Activated CD4-positive, alpha-beta T cell treated with anti-CD3 and anti-CD28 coated beads, Interleukin-2, amount 50 U/mL, for 1 hour (primary cell): ENCODE data around the gene TMEM52.
"Not testable (repeated sequence)": the region's sequence is repeated elsewhere in the genome, so short reads cannot be mapped to it uniquely, and the experiment has no call there.

Experiments
- DNase-seq: peaks from one replicate; pipeline ENCODE4 v3.0.0-alpha.2; 2020

Gene TMEM52

GRCh38 chr1:1945782-1946393, 26.8 kb upstream of the TMEM52 start:
- DNase-seq: no peak

GRCh38 chr1:1943834-1944570, 24.9 kb upstream of the TMEM52 start:
- peak; percentile 58 for DNase-seq

DNA sequence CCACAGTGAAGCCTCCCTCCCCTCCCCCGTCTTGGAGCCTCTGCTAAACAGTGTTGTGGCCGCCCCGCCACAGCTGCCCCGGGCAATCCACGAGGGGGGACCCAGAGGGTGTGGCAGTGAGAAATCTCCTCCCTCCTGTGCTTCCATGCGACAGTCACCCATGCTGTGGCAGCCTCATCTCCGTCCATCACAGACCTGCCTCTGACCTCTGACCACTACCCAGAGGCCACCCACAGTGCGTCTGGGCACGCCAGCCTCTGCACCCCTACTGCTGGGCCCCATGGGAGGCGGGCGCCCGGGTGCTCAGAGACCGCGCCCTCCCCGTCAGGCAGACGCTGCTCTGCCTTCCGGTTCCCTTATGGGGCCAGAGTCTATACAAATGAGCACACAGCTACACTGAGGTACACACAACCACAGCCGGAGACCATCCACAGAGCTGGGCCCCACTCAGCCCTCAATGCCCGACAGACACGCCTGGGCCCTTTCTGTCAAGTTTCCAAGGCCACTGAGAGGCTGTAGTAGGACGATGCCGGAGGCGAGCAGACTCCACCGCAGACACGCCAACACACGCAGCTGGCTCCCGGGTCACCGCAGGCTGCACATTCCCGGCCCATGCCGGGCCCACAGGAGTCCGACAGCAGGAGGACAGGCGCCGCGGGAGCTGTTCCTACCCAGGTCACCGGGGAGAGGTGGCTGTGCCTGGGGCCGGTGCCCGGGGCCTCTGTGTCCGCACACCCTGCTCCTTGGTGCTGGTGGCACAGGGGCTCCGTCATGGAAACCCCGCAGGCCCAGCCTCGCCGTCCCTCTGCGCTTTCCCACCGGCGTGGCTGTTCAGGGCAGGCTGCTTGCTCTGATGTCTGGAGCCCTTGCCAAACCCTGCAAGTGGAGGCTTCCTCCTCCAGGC, 23.9 kb upstream of the TMEM52 start:
- DNase-seq: no peak

DNA sequence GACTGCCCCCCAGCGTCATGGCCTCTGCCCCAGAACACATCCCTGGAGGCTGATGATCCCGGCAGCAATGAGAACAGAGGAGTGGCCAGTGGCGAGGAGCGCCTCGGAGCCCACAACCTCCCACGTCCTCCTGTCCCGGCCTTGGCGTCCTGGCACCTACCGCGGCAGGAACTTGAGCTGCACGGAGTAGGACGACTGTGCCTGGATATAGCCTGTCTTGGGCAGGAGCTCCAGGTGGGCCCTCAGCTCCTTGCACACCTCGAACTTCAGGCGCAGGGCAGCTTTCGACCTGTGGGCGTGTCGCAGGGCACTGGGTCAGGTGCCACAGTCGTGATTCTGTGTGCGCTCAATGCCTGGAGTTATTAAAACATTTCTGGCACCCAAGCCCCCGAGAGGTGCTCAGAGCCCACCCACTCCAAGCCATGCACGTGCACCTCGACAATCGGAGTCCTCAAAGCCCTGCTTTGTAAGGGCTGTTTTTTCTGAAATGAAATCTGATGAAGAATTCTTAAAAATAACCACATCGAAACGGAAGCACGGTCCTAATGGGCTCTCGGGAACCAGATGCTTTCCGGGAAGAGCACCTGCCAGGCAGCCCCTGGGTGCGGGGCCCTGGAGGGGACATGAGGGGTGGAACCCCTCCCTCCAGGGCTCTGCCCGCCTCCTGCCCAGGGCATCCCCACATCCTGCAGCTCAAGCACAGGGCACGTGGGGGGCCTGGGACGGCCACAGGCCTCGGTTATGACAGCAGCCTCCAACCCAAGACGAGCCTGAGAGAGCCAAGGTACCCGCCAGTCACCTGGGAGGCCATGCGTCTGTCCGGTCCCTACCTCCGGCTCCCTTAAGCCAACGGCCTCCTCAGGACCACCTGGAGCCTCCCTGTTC, 23.0 kb upstream of the TMEM52 start:
- DNase-seq: no peak

DNA sequence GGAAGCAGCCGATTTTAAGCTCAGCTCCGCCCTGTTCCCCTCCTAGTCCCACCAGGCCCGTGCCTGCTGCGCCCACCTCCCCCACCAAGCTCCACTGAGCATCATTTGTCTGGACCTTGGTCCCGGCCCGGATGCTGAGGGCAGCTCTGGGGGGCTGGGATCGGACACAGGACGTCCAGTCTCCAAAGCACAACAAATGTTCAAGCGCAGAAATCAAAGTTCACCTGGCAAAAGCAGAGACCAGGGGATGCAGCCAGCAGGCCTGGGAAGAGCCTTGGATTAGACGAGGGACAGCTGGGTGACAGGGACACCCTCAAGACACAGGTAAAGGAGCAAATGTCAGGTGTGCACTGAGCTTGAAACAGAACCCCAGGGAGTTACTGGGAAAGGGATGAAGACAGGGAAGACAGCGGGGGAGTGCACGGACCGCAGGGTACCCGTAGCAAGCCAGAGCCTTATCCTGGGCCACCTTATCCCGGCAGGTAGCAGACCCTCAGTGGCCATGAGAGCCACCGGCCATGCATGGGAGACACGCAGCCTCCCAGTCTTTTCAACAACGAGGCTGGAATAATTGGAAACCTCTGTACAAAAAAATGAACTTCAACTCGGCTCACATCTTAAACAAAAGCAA, 22.2 kb upstream of the TMEM52 start:
- DNase-seq: no peak

GRCh38 chr1:1940123-1940425, 21.0 kb upstream of the TMEM52 start:
- no peak for DNase-seq

DNA sequence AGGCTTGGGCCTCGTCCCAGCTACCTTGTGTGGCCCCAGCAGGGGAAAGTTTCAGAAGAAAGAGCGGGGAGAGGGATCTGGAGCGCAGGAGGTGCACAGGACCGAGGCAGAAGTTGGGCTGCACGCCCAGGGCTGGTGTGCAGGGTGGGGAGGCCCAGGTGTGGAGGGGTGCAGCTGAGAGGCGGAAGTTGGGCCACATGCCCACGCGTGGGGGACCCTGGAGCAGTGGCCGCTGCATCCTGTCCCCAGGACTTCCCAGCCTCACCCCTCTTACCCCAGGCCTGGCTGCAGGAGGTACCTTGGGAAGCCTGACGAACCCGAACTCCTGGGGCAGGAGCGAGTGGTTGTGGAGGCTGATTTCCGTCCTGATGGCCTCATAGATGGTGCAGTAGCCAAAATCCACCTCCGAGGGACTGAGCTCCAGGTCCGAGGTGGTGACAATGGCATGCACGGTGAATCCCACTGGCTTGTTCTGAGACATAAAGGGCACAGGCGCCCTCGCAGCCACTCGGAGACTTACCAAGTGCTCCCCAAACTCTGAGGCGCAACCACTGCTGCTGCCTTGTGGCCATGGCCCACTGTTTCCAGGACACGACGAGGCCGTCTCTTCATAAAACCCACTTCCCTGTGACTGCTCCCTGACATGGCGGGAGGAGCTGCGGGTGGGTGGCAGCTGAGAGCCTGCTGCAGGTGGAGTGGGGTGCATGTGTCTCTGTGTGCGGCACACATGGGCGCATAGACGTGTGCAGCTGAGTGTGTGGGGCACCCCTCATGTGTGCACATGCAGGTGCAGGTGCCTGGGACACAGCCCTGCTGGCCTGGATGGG, 20.4 kb upstream of the TMEM52 start:
- DNase-seq: no peak

DNA sequence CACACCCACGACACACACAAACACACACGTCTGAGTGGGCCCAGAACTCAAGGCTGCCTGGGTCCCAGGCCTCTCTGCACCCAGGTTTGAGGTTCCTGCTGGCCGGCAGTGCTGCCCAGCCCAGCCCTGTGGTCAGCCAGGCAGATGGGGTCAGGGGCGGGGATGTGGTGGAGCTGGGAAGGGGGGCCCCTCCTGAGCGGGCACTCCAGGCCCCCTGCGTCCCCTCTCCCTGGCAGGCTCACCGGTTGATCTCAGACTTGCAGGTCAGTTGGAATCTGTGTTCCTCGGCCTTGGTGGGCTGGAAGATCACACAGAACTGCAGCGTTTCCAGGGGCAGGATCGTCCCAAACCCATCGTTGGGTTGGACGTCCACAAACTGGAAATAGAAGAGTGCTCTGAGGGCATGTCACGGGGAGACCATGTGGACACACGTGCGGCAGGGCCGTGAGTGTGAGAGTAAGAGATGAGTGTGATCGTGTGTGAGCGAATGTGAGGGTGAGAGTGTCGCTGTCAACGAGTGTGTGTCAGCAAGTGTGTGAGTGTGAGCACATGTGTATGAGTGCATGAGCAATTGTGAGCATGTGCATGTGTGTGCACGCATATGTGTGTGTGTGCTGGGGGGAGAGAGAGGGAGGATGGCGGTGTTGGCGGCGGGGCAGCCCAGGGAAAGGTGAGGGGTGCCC, 19.7 kb upstream of the TMEM52 start:
- DNase-seq: no peak

DNA sequence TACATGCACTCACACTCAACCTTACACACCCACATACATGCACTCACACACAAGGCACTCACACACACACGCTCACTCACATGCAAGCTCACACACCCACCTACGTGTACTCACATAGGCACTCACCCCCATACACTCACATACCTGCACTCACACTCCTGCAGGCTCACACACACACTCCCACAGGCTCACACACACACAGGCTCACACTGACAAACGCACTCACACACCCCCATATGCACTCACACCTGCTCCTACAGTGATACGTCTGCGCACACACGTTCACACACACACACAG, 19.1 kb upstream of the TMEM52 start:
- no peak for DNase-seq

GRCh38 chr1:1937549-1938275, 18.6 kb upstream of the TMEM52 start:
- DNase-seq: no peak

DNA sequence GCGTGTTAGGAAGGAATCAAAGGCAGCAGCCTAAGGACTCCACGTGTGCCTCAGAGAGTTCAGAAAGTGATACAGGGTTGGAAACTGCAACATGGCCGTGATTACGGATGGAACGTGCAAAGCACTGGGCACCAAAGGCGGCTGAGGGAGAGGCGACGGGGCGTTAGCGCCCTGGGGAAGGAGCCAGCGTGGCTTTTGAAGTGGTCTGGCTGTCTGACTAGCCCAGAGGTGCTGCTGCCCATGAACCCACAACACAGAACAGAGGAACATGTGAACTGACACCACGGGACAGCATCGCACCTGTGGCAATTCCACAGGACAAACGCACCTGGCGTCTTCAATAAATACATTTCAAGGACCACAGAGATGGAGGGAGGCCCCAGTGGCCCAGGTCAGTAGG, 18.0 kb upstream of the TMEM52 start:
- no peak for DNase-seq

DNA sequence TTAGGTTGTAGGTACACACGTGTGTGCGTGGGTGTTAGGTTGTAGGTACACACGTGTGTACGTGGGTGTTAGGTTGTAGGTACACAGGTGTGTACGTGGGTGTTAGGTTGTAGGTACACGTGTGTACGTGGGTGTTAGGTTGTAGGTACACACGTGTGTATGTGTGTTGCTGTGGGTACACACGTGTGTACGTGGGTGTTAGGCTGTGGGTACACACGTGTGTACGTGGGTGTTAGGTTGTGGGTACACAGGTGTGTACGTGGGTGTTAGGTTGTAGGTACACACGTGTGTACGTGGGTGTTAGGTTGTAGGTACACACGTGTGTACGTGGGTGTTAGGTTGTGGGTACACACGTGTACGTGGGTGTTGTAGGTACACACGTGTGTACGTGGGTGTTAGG, 15.8 kb upstream of the TMEM52 start:
- DNase-seq: not testable (repeated sequence)

DNA sequence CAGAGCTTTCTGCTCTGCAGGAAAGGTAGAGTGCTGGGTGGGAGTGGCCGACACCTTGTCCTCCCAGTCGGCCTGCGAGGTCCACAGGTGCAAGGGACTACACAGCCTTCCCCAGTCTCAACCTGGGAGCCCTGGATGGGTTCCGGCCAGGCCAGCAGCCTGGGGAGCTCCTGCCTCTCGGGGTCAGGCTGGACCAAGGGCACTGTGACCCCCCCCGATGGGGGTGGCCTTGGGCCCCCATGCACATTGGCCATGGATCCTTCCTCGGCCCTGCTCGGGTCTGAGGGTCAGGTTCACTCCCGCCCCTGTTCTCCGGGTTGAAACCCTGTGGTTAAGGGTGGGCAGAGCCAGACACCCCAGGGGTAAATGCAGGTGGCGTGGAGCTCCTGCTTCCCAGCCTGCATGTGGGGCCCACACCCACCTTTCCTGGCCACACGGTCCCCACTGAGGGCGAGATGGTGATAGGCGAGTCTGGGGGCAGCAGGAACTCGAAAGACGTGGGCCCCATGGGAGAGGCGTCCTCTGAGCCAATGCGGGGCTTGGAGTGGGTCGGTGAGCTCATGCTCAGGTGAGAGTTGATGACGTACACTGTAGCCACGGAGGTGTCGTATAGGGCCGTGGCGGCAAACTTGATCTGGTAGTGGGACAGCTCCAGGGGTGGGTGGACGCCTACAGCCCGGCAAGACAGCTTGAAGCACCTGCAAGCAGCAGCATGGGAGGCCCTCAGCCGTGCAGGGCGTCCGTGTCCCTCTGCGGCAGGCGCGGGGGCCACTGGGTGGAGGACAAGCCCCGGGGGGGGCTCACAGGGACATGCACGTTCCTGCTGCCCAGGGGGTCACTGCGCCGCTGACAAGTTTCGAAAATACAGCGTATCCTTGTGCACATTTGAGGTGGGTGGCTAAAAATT, 10.8 kb upstream of the TMEM52 start:
- DNase-seq: no peak

- no peak for DNase-seq
Observed at GRCh38 chr1:1929102-1929638, 10.1 kb upstream of the TMEM52 start.

- no peak for DNase-seq
Observed at GRCh38 chr1:1928231-1929101, 9.4 kb upstream of the TMEM52 start.

DNA sequence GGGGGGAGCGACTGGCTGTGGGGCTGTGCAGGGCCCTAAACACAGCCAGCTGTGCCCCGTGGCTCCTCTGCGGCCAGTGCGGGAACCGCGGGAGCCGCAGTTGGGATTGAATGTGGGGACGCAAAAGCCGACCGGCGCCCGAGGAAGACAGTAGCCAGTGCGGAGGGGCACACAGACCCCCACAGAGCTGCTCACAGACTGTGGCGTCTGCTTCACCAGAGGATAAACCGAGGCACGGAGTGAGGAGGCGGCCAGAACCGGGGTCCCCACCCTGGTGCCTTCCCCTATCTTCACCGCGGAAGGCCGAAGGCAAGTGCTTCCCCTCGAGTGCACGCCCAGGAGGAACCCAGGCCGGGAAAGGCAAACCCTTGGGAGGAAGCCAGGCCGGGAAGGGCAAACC, 8.7 kb upstream of the TMEM52 start:
- no peak for DNase-seq

GRCh38 chr1:1926886-1927660, 8.0 kb upstream of the TMEM52 start:
- DNase-seq: no peak
